SK-N-MC (cell line): ENCODE results near the gene C16orf96.

ENCODE experiments used
- DNase-seq: peaks from one replicate; pipeline ENCODE4 v3.0.0-alpha.2; 2011; ENCODE audit warnings: low read depth, low spot score
- H3K27ac ChIP-seq: fragments of 200-600 bp; sonication (generic); 2 replicates; pipeline ENCODE4 v1.5.1; 2016; ENCODE audit warnings: mixed run types
- H3K36me3 ChIP-seq: fragments of 200-600 bp; sonication (generic); 2 replicates; pipeline ENCODE4 v1.6.1; 2017; ENCODE audit warnings: antibody characterized with exemption, low read length, mixed read lengths; ENCODE audit not compliant: insufficient read depth
- H3K4me3 ChIP-seq: fragments of 200-600 bp; sonication (generic); 2 replicates; pipeline ENCODE4 v1.5.1; 2016
- H3K9ac ChIP-seq: fragments of 200-600 bp; sonication (generic); 2 replicates; pipeline ENCODE4 v1.8.0; 2017; ENCODE audit warnings: mixed run types, mixed read lengths; ENCODE audit not compliant: insufficient read length
- H3K9me3 ChIP-seq: fragments of 200-600 bp; sonication (generic); 2 replicates; pipeline ENCODE4 v1.6.1; 2017; ENCODE audit warnings: low read depth, mild to moderate bottlenecking, antibody characterized with exemption, low read length, moderate library complexity, mixed read lengths
- EZH2 ChIP-seq: fragments of 200-600 bp; sonication (generic); IDR thresholded peaks from one replicate; pipeline ENCODE4 v1.6.1; 2017; ENCODE audit warnings: antibody characterized with exemption
- FOXP2 ChIP-seq: optimal IDR thresholded peaks from 2 replicates; pipeline ENCODE3; 2011; ENCODE audit warnings: mild to moderate bottlenecking, moderate library complexity; ENCODE audit not compliant: insufficient read depth; ENCODE audit errors: extremely low read length, control extremely low read depth
- POLR2AphosphoS5 ChIP-seq: IDR thresholded peaks from 2 replicates; pipeline ENCODE4 v1.6.1; 2012; ENCODE audit warnings: mild to moderate bottlenecking, low read depth, low read length, borderline replicate concordance

Gene C16orf96

DNA sequence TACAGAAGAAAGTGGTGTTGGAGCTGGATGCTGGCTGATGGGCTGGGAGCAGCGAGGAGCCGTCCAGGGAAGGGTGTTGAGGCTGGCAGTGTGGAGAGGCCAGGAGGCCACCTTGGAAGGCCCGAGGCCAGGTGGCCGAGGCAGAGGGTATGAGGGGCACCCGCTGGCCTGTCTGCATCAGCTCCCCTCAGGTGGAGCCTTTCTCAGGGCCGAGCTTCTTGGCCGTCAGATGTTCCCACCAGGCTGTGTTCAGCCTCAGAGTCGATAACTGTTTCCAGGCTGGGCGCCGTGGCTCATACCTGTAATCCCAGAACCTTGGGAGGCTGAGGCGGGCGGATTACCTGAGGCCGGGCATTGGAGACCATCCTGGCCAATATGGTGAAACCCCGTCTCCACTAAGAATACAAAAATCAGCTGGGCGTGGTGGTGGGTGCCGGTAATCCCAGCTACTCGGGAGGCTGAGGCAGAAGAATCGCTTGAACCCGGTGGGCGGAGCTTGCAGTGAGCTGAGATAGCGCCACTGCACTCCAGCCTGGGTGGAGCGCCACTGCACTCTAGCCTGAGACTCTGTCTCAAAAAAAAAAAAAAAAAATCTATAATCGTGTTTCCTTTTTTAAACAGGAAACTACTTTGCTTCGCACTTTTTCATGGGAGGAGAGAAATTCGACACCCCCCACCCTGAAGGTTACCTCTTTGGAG is 93.8 kb downstream of the C16orf96 start:
- DNase-seq = no peak
- Histone ChIP-seq H3K9ac (no peak overlapping the region), H3K36me3 (no peaks in the 10 kb centered on the region; the same call in 1 of the 2 replicates)

More for the DNA sequence above, 93.8 kb downstream of the C16orf96 start:
- Histone ChIP-seq H3K9me3 (no peaks in the 10 kb centered on the region), H3K27ac (no peak overlapping the region), H3K4me3 (no peak overlapping the region)
- TF ChIP-seq FOXP2 = no peak
- TF ChIP-seq EZH2 = no peak
- TF ChIP-seq POLR2AphosphoS5 = no peak
